ENCODE measurements around the gene ATP6V1D.

- no peak for TF ChIP-seq POLR2A (IDR thresholded peaks at IDR 0.05; ENCODE audit: low read length)
- no peak for TF ChIP-seq GATA1 (IDR thresholded peaks at IDR 0.05; ENCODE audit: low read depth, low read length)
Measured at GRCh38 chr14:67331368-67332125, 28.1 kb downstream of the ATP6V1D start.

Data from erythroblast (primary cell).